SU-DHL-6 (cell line): ENCODE results near the gene DRGX.

Experiments
- H2AFZ ChIP-seq: fragments of 200-600 bp; sonication (generic); 2 replicates; pipeline ENCODE4 v1.6.1; 2014; ENCODE audit warnings: low read depth, mild to moderate bottlenecking, moderate library complexity, mixed read lengths, antibody characterized with exemption, low read length; ENCODE audit not compliant: severe bottlenecking
- H3F3A ChIP-seq: fragments of 200-600 bp; shearing (Covaris generic); 2 replicates; pipeline ENCODE4 v1.6.0; 2016; ENCODE audit warnings: antibody characterized with exemption, mild to moderate bottlenecking; ENCODE audit not compliant: insufficient read depth
- H3K27ac ChIP-seq: fragments of 200-600 bp; sonication (generic); 2 replicates; pipeline ENCODE4 v1.5.1; 2016; ENCODE audit warnings: low read depth, mild to moderate bottlenecking, low read length, moderate library complexity, mixed read lengths
- H3K27me3 ChIP-seq: fragments of 200-600 bp; sonication (generic), shearing (Covaris generic); 2 replicates; pipeline ENCODE4 v1.6.0; 2014; ENCODE audit warnings: mild to moderate bottlenecking, low read length
- H3K36me3 ChIP-seq: fragments of 200-600 bp; sonication (generic); 2 replicates; pipeline ENCODE4 v1.6.1; 2014; ENCODE audit warnings: mild to moderate bottlenecking, low read length, mixed read lengths
- H3K4me2 ChIP-seq: fragments of 300-600, 200-600 bp; shearing (Covaris generic), sonication (generic); 2 replicates; pipeline ENCODE4 v1.6.0; 2014; ENCODE audit warnings: low read length, low read depth, mild to moderate bottlenecking; ENCODE audit not compliant: poor library complexity, severe bottlenecking
- H3K4me3 ChIP-seq: fragments of 200-600 bp; sonication (generic); 2 replicates; pipeline ENCODE4 v1.5.1; 2014; ENCODE audit warnings: antibody characterized with exemption, low read length, mild to moderate bottlenecking, mixed read lengths; ENCODE audit not compliant: insufficient read depth, poor library complexity, severe bottlenecking
- H3K79me2 ChIP-seq: fragments of 200-600 bp; sonication (generic); 2 replicates; pipeline ENCODE4 v1.6.1; 2014; ENCODE audit warnings: mild to moderate bottlenecking, low read length, moderate library complexity; ENCODE audit not compliant: insufficient read depth
- H3K9ac ChIP-seq: fragments of 200-600 bp; sonication (generic); 2 replicates; pipeline ENCODE4 v1.7.0; 2014; ENCODE audit warnings: mild to moderate bottlenecking, low read length
- H3K9me2 ChIP-seq: fragments of 200-600 bp; sonication (generic); replicated peaks from 2 replicates; pipeline ENCODE4 v1.6.1; 2014; ENCODE audit warnings: low read length; ENCODE audit not compliant: insufficient read depth
- H3K9me3 ChIP-seq: fragments of 200-600 bp; sonication (generic); 2 replicates; pipeline ENCODE4 v1.6.1; 2014; ENCODE audit warnings: low read length, mixed read lengths; ENCODE audit not compliant: insufficient read depth
- H4K20me1 ChIP-seq: fragments of 200-600 bp; sonication (generic); 2 replicates; pipeline ENCODE4 v1.6.1; 2014; ENCODE audit warnings: low read depth, mild to moderate bottlenecking, antibody characterized with exemption, low read length, moderate library complexity, mixed read lengths
- CTCF ChIP-seq: fragments of 200-600 bp; sonication (generic); IDR thresholded peaks from one replicate; pipeline ENCODE4 v1.5.1; 2017; ENCODE audit warnings: antibody characterized with exemption, mild to moderate bottlenecking, low read length, moderate library complexity; ENCODE audit not compliant: insufficient read depth, poor library complexity, severe bottlenecking
- EZH2phosphoT487 ChIP-seq: fragments of 200-600 bp; sonication (generic), shearing (Covaris generic); conservative IDR thresholded peaks from 2 replicates; pipeline ENCODE4 v1.6.1; 2018; ENCODE audit warnings: mild to moderate bottlenecking, antibody characterized with exemption, low read length, moderate library complexity, mixed read lengths

DRGX gene

GRCh38 chr10:49314806-49315205 is 81.1 kb downstream of the DRGX start:
- H2AFZ ChIP-seq = no peak overlapping the region
- no peaks in the 10 kb centered on the region for H3F3A ChIP-seq
- H3K27me3 ChIP-seq = no peaks in the 10 kb centered on the region
- no peaks in the 10 kb centered on the region for H4K20me1 ChIP-seq
- H3K9ac ChIP-seq = no peak overlapping the region
- no peak overlapping the region for H3K4me2 ChIP-seq
- TF ChIP-seq EZH2phosphoT487 = no peak
- TF ChIP-seq CTCF = no peak
- H3K79me2 ChIP-seq = no peaks in the 10 kb centered on the region
- no peak overlapping the region for H3K27ac ChIP-seq
- H3K4me3 ChIP-seq = no peak overlapping the region
- H3K36me3 ChIP-seq = no peaks in the 10 kb centered on the region
- no peaks in the 10 kb centered on the region for H3K9me2 ChIP-seq
- H3K9me3 ChIP-seq = no peaks in the 10 kb centered on the region
